HUDEP-2 (cell line): ENCODE results near the gene ECT2L.
"Not testable (repeated sequence)": the region's sequence is repeated elsewhere in the genome, so short reads cannot be mapped to it uniquely, and the experiment has no call there.

Experiments
- DNase-seq, 76 experiments: peaks; one replicate each; lab custom pipeline; 2025; ENCODE audit not compliant: unreplicated experiment in 76 of 76; lab: John Stamatoyannopoulos, UW

ECT2L gene

DNA sequence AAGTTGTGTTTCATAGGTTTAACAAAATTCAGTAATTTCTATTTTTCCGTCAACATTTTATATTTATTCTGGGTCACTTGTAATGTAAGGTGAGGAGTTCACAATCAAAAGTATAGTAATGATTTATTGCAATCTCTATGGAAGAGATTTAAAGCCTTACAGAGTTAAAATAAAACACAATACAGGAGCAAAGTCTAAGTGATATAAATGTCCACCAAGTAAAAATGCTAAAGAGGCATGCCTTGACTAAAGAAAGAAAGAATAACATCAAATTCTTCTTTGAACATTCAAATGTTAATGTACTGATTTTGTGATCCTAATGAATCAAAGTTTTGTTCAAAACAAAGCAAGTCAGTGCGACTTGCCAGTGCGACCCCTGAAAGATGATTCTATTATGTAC, 130.7 kb downstream of the ECT2L start:
- no peak for DNase-seq

DNA sequence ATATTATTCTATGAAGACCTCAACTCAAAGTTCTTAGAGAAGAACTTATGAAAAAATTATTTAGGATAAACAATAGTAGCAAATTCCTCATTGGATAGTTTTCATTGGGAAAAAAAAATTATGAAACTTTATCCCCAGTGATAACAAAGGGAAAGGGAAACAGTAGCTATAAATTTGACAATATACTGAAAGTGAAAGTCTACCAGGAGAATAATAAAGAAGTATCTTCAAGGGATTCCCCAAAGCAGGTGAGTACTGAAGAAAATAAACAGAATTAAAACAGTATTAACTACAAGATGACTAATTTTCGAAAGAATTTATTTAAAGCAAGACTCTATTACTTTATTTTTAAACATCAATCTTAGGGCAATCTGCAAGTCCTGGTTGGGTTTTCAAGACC, 135.8 kb downstream of the ECT2L start:
- no peak for DNase-seq

DNA sequence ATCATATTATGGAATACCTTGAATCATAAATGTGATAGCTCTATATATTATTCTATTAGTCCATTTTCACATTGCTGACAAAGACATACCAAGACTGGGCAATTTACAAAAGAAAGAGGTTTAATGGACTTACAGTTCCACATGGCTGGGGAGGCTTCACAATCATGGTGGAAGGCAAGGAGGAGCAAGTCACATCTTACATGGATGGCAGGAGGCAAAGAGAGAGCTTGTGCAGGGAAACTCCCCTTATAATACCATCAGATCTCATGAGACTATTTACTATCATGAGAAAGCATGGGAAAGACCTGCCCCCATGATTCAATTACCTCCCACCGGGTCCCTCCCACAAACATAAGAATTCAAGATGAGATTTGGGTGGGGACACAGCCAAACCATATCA, 141.0 kb downstream of the ECT2L start:
- DNase-seq: not testable (repeated sequence)

DNA sequence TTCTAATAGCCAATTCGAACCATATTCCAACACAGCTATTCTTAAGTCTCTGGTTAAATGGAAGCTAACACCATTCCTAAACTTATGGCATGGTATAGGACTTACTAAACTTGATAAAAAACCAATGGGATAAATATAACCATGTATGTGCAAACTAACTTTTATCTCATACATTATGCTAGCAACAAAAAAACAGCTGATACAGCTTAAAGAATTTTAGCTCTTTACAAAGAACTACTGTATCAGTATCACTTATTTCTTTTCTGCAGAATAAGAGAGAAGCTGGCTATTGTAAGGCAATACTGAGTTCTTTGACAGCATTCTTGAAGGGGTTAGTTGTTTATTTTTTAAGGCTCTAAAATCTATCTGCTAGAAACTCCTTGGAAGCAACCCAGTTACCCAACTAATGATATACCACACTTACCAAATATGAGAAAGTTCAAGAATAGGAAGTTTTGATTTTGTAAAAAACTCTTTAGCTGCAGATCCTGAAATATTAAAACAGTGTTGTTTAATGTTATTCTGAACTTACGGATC, 147.3 kb downstream of the ECT2L start:
- DNase-seq: no peak

DNA sequence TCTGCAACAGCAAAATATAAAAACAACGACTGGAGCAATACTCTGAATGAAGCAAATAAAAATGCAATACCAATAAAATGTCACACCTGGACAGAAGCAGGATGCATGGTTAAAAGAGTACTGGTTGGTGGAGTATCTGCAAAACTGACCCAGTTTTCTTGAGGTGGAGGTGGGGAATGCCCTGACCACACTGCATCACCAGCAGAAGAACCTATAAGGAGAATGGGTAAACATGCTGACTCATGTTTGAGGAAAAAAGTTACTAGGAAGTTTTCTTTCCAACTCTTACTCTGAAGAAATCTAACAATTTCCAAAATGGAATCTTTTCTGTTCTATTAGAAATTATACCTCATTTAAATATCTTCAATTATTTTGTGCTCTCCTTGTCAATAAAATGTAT, 148.5 kb downstream of the ECT2L start:
- no peak for DNase-seq

DNA sequence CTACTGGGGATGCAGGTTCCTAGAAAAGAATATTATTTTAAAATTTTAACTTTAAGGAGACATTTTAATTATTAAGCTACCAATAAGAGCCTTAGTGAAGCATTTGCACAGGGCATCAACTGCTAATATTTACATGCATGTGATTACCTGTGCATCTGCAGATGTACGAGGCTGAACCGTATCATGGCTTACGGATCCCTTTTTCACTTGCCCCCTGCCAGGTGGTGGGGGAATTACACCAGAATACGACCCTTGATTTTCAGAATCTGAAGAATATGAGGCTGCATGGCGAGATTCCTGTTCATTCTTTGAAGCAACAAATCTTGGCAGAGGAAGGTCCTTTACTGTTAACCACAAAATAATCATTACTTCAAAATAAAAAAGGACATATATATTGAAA, 149.5 kb downstream of the ECT2L start:
- peak in 2 of 76 experiments; percentile 2 to 4 for DNase-seq

DNA sequence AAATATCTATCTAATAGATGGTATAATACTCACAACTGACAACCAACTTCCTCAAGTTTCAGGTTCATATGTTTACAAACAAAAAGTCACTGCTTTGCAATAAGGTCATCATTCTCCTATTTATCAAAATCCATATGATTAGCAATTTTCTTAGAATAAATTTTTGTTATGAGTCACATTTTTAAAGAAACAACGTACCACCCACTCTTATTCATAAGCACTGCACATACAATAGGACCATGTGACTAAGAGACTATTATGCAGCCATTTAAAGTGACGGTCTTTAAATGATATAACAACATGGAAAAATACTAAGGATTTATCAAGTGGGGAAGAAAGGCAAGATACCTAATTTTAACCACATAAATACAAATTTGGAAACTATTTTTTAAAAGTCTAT, 152.1 kb downstream of the ECT2L start:
- DNase-seq: no peak

DNA sequence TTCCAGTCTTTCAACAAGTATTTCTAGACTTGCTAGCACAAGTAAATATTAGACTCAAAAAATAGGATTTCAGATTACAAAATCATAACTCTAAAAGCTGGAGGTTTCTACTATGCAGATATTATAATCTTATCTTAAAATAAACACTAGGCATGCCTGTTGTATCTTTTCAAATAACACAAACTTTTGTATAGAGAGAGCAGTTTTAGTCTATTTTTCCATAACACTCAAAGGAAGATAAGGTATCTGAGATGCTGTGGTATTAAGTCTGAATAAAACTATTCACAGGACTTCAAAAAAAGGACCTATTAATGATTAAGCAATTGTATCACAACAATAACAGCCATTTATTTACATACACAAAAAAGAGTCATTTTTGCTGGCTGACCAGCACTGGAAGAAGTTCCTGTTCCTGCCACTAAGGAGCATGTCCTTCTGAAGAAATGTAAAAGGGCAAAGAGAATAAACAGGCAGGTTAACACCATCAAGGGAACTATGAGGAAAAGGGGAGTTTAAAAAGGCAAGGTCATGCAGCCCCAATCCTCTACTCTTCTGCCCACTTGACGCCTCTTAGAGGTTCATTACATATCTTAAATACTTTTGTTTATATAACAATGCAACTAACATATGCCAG, 152.8 kb downstream of the ECT2L start:
- no peak for DNase-seq

DNA sequence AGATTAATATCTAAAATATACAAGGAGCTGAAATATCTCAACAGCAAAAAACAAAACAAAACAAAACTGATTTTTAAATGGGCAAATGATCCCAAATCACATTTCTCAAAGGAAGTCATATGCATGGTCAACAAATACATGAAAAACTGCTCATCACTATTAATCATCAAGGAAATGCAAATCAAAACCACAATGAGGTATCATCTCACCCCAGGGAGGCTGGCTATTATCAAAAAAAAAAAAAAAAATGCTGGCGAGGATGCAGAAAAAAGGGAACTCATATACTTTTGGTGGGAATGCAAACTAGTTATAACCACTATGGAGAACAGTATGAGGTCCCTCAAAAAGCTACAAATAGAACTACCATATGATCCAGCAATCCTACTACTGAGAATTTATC, 157.6 kb downstream of the ECT2L start:
- DNase-seq: no peak
